ENCODE results near the gene MRPL12. TPM values are rescaled to one million over a fixed set of nuclear protein-coding genes. Genes with fewer than 3 reads are reported as not detected.

MRPL12 gene
- total RNA-seq, 1 experiment from 2014 or later, result 157 TPM

DNA sequence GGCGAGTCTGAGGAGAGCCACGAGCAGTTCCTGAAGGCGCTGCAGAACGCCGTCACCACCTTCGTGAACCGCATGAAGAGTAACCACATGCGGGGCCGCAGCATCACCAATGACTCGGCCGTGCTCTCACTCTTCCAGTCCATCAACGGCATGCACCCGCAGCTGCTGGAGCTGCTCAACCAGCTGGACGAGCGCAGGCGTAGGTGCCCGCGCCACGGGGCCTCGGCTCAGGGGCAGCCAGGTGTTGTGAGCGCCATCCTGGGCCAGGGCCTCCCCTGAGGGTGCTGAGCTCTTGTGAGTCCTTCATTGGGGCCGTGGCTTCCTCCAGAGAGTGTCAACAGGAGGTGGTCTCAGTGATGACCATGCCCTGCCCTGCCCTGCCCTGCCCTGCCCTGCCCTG lies 7.4 kb upstream of the MRPL12 start:
- H3K27me3 ChIP-seq (ENCODE audit: control insufficient read depth, insufficient read depth, low read length), result no peaks in the 10 kb centered on the region
- TF ChIP-seq, protein P1, sequence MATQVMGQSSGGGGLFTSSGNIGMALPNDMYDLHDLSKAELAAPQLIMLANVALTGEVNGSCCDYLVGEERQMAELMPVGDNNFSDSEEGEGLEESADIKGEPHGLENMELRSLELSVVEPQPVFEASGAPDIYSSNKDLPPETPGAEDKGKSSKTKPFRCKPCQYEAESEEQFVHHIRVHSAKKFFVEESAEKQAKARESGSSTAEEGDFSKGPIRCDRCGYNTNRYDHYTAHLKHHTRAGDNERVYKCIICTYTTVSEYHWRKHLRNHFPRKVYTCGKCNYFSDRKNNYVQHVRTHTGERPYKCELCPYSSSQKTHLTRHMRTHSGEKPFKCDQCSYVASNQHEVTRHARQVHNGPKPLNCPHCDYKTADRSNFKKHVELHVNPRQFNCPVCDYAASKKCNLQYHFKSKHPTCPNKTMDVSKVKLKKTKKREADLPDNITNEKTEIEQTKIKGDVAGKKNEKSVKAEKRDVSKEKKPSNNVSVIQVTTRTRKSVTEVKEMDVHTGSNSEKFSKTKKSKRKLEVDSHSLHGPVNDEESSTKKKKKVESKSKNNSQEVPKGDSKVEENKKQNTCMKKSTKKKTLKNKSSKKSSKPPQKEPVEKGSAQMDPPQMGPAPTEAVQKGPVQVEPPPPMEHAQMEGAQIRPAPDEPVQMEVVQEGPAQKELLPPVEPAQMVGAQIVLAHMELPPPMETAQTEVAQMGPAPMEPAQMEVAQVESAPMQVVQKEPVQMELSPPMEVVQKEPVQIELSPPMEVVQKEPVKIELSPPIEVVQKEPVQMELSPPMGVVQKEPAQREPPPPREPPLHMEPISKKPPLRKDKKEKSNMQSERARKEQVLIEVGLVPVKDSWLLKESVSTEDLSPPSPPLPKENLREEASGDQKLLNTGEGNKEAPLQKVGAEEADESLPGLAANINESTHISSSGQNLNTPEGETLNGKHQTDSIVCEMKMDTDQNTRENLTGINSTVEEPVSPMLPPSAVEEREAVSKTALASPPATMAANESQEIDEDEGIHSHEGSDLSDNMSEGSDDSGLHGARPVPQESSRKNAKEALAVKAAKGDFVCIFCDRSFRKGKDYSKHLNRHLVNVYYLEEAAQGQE (IDR thresholded peaks at IDR 0.05; ENCODE audit: insufficient read depth in 1 of 2, low read depth in 2 of 2, low read length in 1 of 2), result no peak
- TF ChIP-seq TCF7L2 (IDR thresholded peaks at IDR 0.05; ENCODE audit: low read depth, low read length) (no peak), SIN3A (IDR thresholded peaks at IDR 0.05; ENCODE audit: borderline replicate concordance, insufficient read depth, low read depth, low read length) (no peak), POLR2AphosphoS5 (IDR thresholded peaks at IDR 0.05; ENCODE audit: low read depth, low read length) (no peak)
- TF ChIP-seq, protein P2, sequence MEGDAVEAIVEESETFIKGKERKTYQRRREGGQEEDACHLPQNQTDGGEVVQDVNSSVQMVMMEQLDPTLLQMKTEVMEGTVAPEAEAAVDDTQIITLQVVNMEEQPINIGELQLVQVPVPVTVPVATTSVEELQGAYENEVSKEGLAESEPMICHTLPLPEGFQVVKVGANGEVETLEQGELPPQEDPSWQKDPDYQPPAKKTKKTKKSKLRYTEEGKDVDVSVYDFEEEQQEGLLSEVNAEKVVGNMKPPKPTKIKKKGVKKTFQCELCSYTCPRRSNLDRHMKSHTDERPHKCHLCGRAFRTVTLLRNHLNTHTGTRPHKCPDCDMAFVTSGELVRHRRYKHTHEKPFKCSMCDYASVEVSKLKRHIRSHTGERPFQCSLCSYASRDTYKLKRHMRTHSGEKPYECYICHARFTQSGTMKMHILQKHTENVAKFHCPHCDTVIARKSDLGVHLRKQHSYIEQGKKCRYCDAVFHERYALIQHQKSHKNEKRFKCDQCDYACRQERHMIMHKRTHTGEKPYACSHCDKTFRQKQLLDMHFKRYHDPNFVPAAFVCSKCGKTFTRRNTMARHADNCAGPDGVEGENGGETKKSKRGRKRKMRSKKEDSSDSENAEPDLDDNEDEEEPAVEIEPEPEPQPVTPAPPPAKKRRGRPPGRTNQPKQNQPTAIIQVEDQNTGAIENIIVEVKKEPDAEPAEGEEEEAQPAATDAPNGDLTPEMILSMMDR (IDR thresholded peaks at IDR 0.05), result no peak
- BruUV-seq (replicated peaks), result no TSS peak
- H3K36me3 ChIP-seq (ENCODE audit: control insufficient read depth, insufficient read depth, low read length), result peaks cover 15% of the 10 kb centered on the region
- DNase-seq (ENCODE audit: low read depth, low spot score), result no peak
- H3K4me1 ChIP-seq (ENCODE audit: control insufficient read depth, insufficient read depth, low read length), result peaks cover 2% of the 10 kb centered on the region
- H3K4me3 ChIP-seq (ENCODE audit: low read depth in 2 of 2, low read length in 2 of 2), result no peak overlapping the region
- intact Hi-C loops (cut with micrococcal nuclease; ENCODE audit: unreplicated experiment) (no loop called here), in situ Hi-C loops (cut with HindIII; ENCODE audit: low pct_unique_long_range_greater_than_20kb, low sequenced_read_pairs) (no loop called here)
- ATAC-seq, result no peak
- CTCF ChIA-PET, result no interaction called here
- H3K9me3 ChIP-seq (ENCODE audit: control insufficient read depth, insufficient read depth, low read depth, low read length), result no peaks in the 10 kb centered on the region
- POLR2A ChIA-PET, result interaction anchor here (0.6 to 1.3 kb wide), 2 partner anchors 12 to 20 kb away, joined by 3 to 6 read pairs; partner anchors contain the start of gene ARL16
- no peak overlapping the region for H3K27ac ChIP-seq (ENCODE audit: low read length)

DNA sequence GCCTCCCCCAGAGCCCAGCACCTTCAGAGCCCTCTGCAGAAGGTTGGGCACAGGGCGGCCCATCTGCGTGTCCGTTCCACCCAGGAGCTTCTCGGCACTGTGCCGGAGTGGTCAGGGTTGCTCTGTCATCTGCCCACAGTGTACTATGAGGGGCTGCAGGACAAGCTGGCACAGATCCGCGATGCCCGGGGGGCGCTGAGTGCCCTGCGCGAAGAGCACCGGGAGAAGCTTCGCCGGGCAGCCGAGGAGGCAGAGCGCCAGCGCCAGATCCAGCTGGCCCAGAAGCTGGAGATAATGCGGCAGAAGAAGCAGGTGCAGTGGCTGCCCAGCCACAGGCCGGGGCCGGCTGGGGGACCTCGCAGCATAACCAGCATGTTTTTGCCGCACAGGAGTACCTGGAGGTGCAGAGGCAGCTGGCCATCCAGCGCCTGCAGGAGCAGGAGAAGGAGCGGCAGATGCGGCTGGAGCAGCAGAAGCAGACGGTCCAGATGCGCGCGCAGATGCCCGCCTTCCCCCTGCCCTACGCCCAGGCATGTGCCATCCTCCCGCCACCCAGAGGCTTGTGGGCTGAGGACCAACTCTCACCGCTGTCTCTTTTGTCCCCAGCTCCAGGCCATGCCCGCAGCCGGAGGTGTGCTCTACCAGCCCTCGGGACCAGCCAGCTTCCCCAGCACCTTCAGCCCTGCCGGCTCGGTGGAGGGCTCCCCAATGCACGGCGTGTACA lies 6.8 kb upstream of the MRPL12 start:
- TF ChIP-seq TCF7L2 (IDR thresholded peaks at IDR 0.05; ENCODE audit: low read depth, low read length), result no peak
- no TSS peak for BruUV-seq (replicated peaks)
- no peaks in the 10 kb centered on the region for H3K9me3 ChIP-seq (ENCODE audit: control insufficient read depth, insufficient read depth, low read depth, low read length)
- no peaks in the 10 kb centered on the region for H3K27me3 ChIP-seq (ENCODE audit: control insufficient read depth, insufficient read depth, low read length)
- H3K27ac ChIP-seq (ENCODE audit: low read length), result no peak overlapping the region
- peaks cover 15% of the 10 kb centered on the region for H3K36me3 ChIP-seq (ENCODE audit: control insufficient read depth, insufficient read depth, low read length)
- ChIA-PET CTCF (no interaction called here), POLR2A (interaction anchor here (0.6 to 1.3 kb wide), 2 partner anchors 13 to 21 kb away, joined by 3 to 6 read pairs; partner anchors contain the start of gene ARL16)
- H3K4me1 ChIP-seq (ENCODE audit: control insufficient read depth, insufficient read depth, low read length), result peaks cover 8% of the 10 kb centered on the region
- H3K4me3 ChIP-seq (ENCODE audit: low read depth in 2 of 2, low read length in 2 of 2), result no peak overlapping the region
- no peak for ATAC-seq
- intact Hi-C loops (cut with micrococcal nuclease; ENCODE audit: unreplicated experiment) (no loop called here), in situ Hi-C loops (cut with HindIII; ENCODE audit: low pct_unique_long_range_greater_than_20kb, low sequenced_read_pairs) (no loop called here)
- no peak for DNase-seq (ENCODE audit: low read depth, low spot score)
